Sciatic nerve (tissue), 2 donors: ENCODE results near the gene MARCHF10. TPM values are rescaled to one million over a fixed set of nuclear protein-coding genes. Genes with fewer than 3 reads are reported as not detected.
"Not testable (repeated sequence)": the region's sequence is repeated elsewhere in the genome, so short reads cannot be mapped to it uniquely, and the experiment has no call there.

Experiments
- ATAC-seq: fragments of 200-7000 bp; cut with Tn5 transposase; one replicate; pipeline ENCODE4 v1.9.1; 2020; ENCODE audit warnings: mild to moderate bottlenecking, moderate library complexity
- DNase-seq: peaks from one replicate; pipeline ENCODE4 v3.0.0-alpha.2; 2020; ENCODE audit warnings: low spot score
- intact Hi-C: fragments of 100-400 bp; cut with DNase I; formaldehyde crosslinking; loops from one replicate; pipeline ENCODE4 v1.14.2; 2022
- total RNA-seq: library from RNA; stranded (reverse); fragmentation: NEBNext Ultra II Directional; extraction: Animal tissue kit (Norgen Biotek cat#: 25700); gene quantifications from one replicate; pipeline ENCODE4 v1.2.1, GENCODE V29; 2021
- donor health status: DM: no; HTN: no; CAD: no.
- donor health status: DM: no; HTN: no; CAD: no.

The MARCHF10 gene
- 2.1 TPM for total RNA-seq

GRCh38 chr17:62807812-62808575, at the start of gene MARCHF10:
Gene MARCHF10, minus strand, starts transcription at chr17:62808314. Its CDS starts 6,579 bp downstream, at chr17:62801735.
- no peak for DNase-seq
- intact Hi-C loops = no loop called here
- peak; percentile 51 for ATAC-seq

- intact Hi-C loops = no loop called here
- DNase-seq (no peak), ATAC-seq (no peak)
Measured at GRCh38 chr17:62857526-62857925, 49.4 kb upstream of the MARCHF10 start.

GRCh38 chr17:62856594-62856993, 48.5 kb upstream of the MARCHF10 start:
- ATAC-seq = no peak
- no peak for DNase-seq
- intact Hi-C loops = no loop called here

GRCh38 chr17:62855156-62855555, 47.0 kb upstream of the MARCHF10 start:
- intact Hi-C loops = no loop called here
- DNase-seq = no peak
- ATAC-seq = no peak

GRCh38 chr17:62854098-62854680, 46.1 kb upstream of the MARCHF10 start:
- no peak for DNase-seq
- intact Hi-C loops = no loop called here
- no peak for ATAC-seq

- intact Hi-C loops = no loop called here
- no peak for DNase-seq
Measured at GRCh38 chr17:62852195-62852594, 44.1 kb upstream of the MARCHF10 start.

GRCh38 chr17:62849591-62850415, 41.7 kb upstream of the MARCHF10 start:
- ATAC-seq, intact Hi-C loops: not testable (repeated sequence)

More at GRCh38 chr17:62852195-62852594, 44.1 kb upstream of the MARCHF10 start:
- ATAC-seq = no peak

GRCh38 chr17:62848334-62848733, 40.2 kb upstream of the MARCHF10 start:
- no peak for DNase-seq
- intact Hi-C loops = no loop called here
- ATAC-seq = no peak

More at GRCh38 chr17:62849591-62850415, 41.7 kb upstream of the MARCHF10 start:
- DNase-seq = not testable (repeated sequence)

- intact Hi-C loops = no loop called here
- DNase-seq (no peak), ATAC-seq (no peak)
Measured at GRCh38 chr17:62847426-62847825, 39.3 kb upstream of the MARCHF10 start.

GRCh38 chr17:62840871-62841270, 32.8 kb upstream of the MARCHF10 start:
- DNase-seq = no peak
- no peak for ATAC-seq
- intact Hi-C loops = no loop called here

GRCh38 chr17:62833816-62834215, 25.7 kb upstream of the MARCHF10 start:
- DNase-seq, ATAC-seq, intact Hi-C loops: not testable (repeated sequence)

GRCh38 chr17:62832405-62832804, 24.3 kb upstream of the MARCHF10 start:
- DNase-seq = no peak

GRCh38 chr17:62831066-62831465, 23.0 kb upstream of the MARCHF10 start:
- intact Hi-C loops, ATAC-seq, DNase-seq: not testable (repeated sequence)

More at GRCh38 chr17:62832405-62832804, 24.3 kb upstream of the MARCHF10 start:
- intact Hi-C loops = no loop called here
- no peak for ATAC-seq

- DNase-seq = no peak
- intact Hi-C loops = no loop called here
- no peak for ATAC-seq
Measured at GRCh38 chr17:62827746-62828485, 19.8 kb upstream of the MARCHF10 start.

GRCh38 chr17:62826956-62827355, 18.8 kb upstream of the MARCHF10 start:
- intact Hi-C loops = no loop called here
- ATAC-seq (no peak), DNase-seq (no peak)

- no peak for DNase-seq
- ATAC-seq = no peak
- intact Hi-C loops = no loop called here
Measured at GRCh38 chr17:62825182-62825581, 17.1 kb upstream of the MARCHF10 start.

GRCh38 chr17:62824290-62825131, 16.4 kb upstream of the MARCHF10 start:
- intact Hi-C loops = no loop called here
- ATAC-seq = no peak
- DNase-seq = no peak
